IMR-90 (cell line): ENCODE data around the gene KLHL30. TPM values are rescaled to one million over a fixed set of nuclear protein-coding genes. Genes with fewer than 3 reads are reported as not detected.

Experiments
- ATAC-seq: fragments of 200-7000 bp; cut with Tn5 transposase; 2 replicates; pipeline ENCODE4 v1.9.1; 2020; ENCODE audit warnings: low read depth, mild to moderate bottlenecking, moderate library complexity
- BruUV-seq: library from RNA; stranded (reverse); fragments of 400-500 nt; replicated peaks from 2 replicates; lab custom pipeline; 2021; lab: Mats Ljungman, UMichigan
- CTCF ChIA-PET: fragments of 300-600 bp; formaldehyde crosslinking; extraction: SDS; loops from one replicate; lab custom pipeline; 2021; ENCODE audit warnings: antibody characterized with exemption; lab: Yijun Ruan, JAX
- POLR2A ChIA-PET: fragments of 300-600 bp; sonication (Branson Sonifier 250); formaldehyde crosslinking; loops from one replicate; lab custom pipeline; 2022; ENCODE audit warnings: antibody characterized with exemption; ENCODE audit not compliant: unreplicated experiment; lab: Charles Lee
- DNase-seq: peaks from one replicate; pipeline ENCODE4 v3.0.0; 2013
- H2AFZ ChIP-seq: replicated peaks from 2 replicates; pipeline ENCODE3; 2013; ENCODE audit warnings: low read length, mild to moderate bottlenecking; ENCODE audit not compliant: poor library complexity
- H2AK5ac ChIP-seq: 2 replicates; pipeline ENCODE4 v1.6.1; 2013; ENCODE audit warnings: low read depth, low read length, inconsistent platforms
- H2AK9ac ChIP-seq: replicated peaks from 2 replicates; pipeline ENCODE3; 2013; ENCODE audit warnings: mild to moderate bottlenecking, low read depth, low read length, moderate library complexity; ENCODE audit not compliant: poor library complexity
- H2BK120ac ChIP-seq: 2 replicates; pipeline ENCODE4 v1.6.1; 2013; ENCODE audit warnings: low read depth, low read length, inconsistent platforms
- H2BK15ac ChIP-seq: 3 replicates; pipeline ENCODE4 v1.6.1; 2013; ENCODE audit warnings: low read depth, low read length, inconsistent platforms
- H2BK20ac ChIP-seq: 2 replicates; pipeline ENCODE4 v1.6.1; 2013; ENCODE audit warnings: low read depth, mild to moderate bottlenecking, inconsistent platforms, low read length, moderate library complexity
- H2BK5ac ChIP-seq: 2 replicates; pipeline ENCODE4 v1.6.1; 2013; ENCODE audit warnings: mild to moderate bottlenecking, low read depth, low read length, inconsistent platforms; ENCODE audit not compliant: poor library complexity, severe bottlenecking
- H3K14ac ChIP-seq: replicated peaks from 2 replicates; pipeline ENCODE4 v1.6.1; 2013; ENCODE audit warnings: low read depth, low read length, inconsistent platforms
- H3K18ac ChIP-seq: 2 replicates; pipeline ENCODE4 v1.6.1; 2013; ENCODE audit warnings: low read depth, low read length, control low read depth
- H3K23ac ChIP-seq: 2 replicates; pipeline ENCODE4 v1.6.1; 2013; ENCODE audit warnings: low read depth, low read length, inconsistent platforms
- H3K27ac ChIP-seq: 2 replicates; pipeline ENCODE4 v1.5.1; 2013; ENCODE audit warnings: mild to moderate bottlenecking, control low read depth, low read length; ENCODE audit not compliant: insufficient read depth
- H3K27me3 ChIP-seq: 2 replicates; pipeline ENCODE4 v1.6.1; 2013; ENCODE audit warnings: low read length; ENCODE audit not compliant: control insufficient read depth, insufficient read depth
- H3K36me3 ChIP-seq: 2 replicates; pipeline ENCODE4 v1.6.1; 2013; ENCODE audit warnings: low read length, mixed read lengths; ENCODE audit not compliant: control insufficient read depth, insufficient read depth
- H3K4ac ChIP-seq: 2 replicates; pipeline ENCODE4 v1.6.1; 2013; ENCODE audit warnings: low read depth, low read length, inconsistent platforms
- H3K4me1 ChIP-seq: 2 replicates; pipeline ENCODE4 v1.6.1; 2013; ENCODE audit warnings: low read length, mixed read lengths; ENCODE audit not compliant: control insufficient read depth, insufficient read depth
- H3K4me2 ChIP-seq: 2 replicates; pipeline ENCODE4 v1.6.1; 2013; ENCODE audit warnings: low read depth, mild to moderate bottlenecking, control low read depth, low read length, moderate library complexity
- H3K4me3 ChIP-seq: 2 replicates; pipeline ENCODE4 v1.5.1; 2013; ENCODE audit warnings: low read depth, mild to moderate bottlenecking, control low read depth, low read length, moderate library complexity; ENCODE audit not compliant: insufficient read depth
- H3K56ac ChIP-seq: 2 replicates; pipeline ENCODE4 v1.6.1; 2013; ENCODE audit warnings: low read length, inconsistent platforms; ENCODE audit not compliant: insufficient read depth; ENCODE audit errors: extremely low read depth
- H3K79me1 ChIP-seq, 2 experiments: 2 replicates each; pipeline ENCODE4 v1.6.1; 2013; ENCODE audit warnings: low read length in 2 of 2, inconsistent platforms in 1 of 2, low read depth in 1 of 2
- H3K9ac ChIP-seq: 2 replicates; pipeline ENCODE4 v1.6.1; 2013; ENCODE audit warnings: low read depth, low read length, control low read depth
- H3K9me1 ChIP-seq: 2 replicates; pipeline ENCODE4 v1.6.1; 2013; ENCODE audit warnings: low read length, inconsistent platforms; ENCODE audit not compliant: insufficient read depth
- H3K9me3 ChIP-seq: 2 replicates; pipeline ENCODE4 v1.6.1; 2013; ENCODE audit warnings: low read length; ENCODE audit not compliant: control insufficient read depth, insufficient read depth
- H4K20me1 ChIP-seq: 2 replicates; pipeline ENCODE4 v1.6.1; 2013; ENCODE audit warnings: low read length, inconsistent platforms; ENCODE audit not compliant: insufficient read depth
- H4K5ac ChIP-seq: 2 replicates; pipeline ENCODE4 v1.6.1; 2013; ENCODE audit warnings: mild to moderate bottlenecking, low read depth, low read length, control low read depth
- H4K8ac ChIP-seq, 2 experiments: 2 replicates each; pipeline ENCODE4 v1.6.1; 2013; ENCODE audit warnings: low read depth in 2 of 2, low read length in 2 of 2, control low read depth in 1 of 2, inconsistent platforms in 1 of 2
- H4K91ac ChIP-seq: 2 replicates; pipeline ENCODE4 v1.6.1; 2013; ENCODE audit warnings: low read depth, low read length, inconsistent platforms; ENCODE audit not compliant: insufficient read depth
- BHLHE40 ChIP-seq: fragments of 150-350 bp; IDR thresholded peaks from 2 replicates; pipeline ENCODE4 v1.6.1; 2016; ENCODE audit warnings: mild to moderate bottlenecking, low read depth, low read length
- CEBPB ChIP-seq: IDR thresholded peaks from 2 replicates; pipeline ENCODE4 v1.6.1; 2012; ENCODE audit warnings: low read depth, low read length, improper control_type of control experiment
- CHD1 ChIP-seq: IDR thresholded peaks from 2 replicates; pipeline ENCODE4 v1.6.1; 2012; ENCODE audit warnings: low read depth, low read length, improper control_type of control experiment
- CTCF ChIP-seq: conservative IDR thresholded peaks from 2 replicates; pipeline ENCODE4 v1.5.1; 2012; ENCODE audit warnings: mild to moderate bottlenecking, low read depth, low read length, improper control_type of control experiment
- ELK1 ChIP-seq: fragments of 150-350 bp; IDR thresholded peaks from 2 replicates; pipeline ENCODE4 v1.6.1; 2016; ENCODE audit warnings: low read depth, mild to moderate bottlenecking, low read length, moderate library complexity, borderline replicate concordance
- FOS ChIP-seq: fragments of 150-350 bp; IDR thresholded peaks from 2 replicates; pipeline ENCODE4 v1.6.1; 2016; ENCODE audit warnings: low read depth, low read length
- MAFK ChIP-seq: IDR thresholded peaks from 2 replicates; pipeline ENCODE4 v1.6.1; 2012; ENCODE audit warnings: low read depth, low read length, improper control_type of control experiment
- MAZ ChIP-seq: IDR thresholded peaks from 2 replicates; pipeline ENCODE4 v1.6.1; 2012; ENCODE audit warnings: low read depth, mild to moderate bottlenecking, low read length, improper control_type of control experiment, moderate library complexity, borderline replicate concordance
- MXI1 ChIP-seq: IDR thresholded peaks from 2 replicates; pipeline ENCODE4 v1.6.1; 2012; ENCODE audit warnings: low read depth, mild to moderate bottlenecking, low read length, moderate library complexity, borderline replicate concordance
- NFE2L2 ChIP-seq: fragments of 150-350 bp; IDR thresholded peaks from 2 replicates; pipeline ENCODE4 v1.6.1; 2016; ENCODE audit warnings: low read depth, mild to moderate bottlenecking, low read length
- POLR2A ChIP-seq: IDR thresholded peaks from 2 replicates; pipeline ENCODE4 v1.6.1; 2012; ENCODE audit warnings: mild to moderate bottlenecking, low read depth, low read length
- RAD21 ChIP-seq: IDR thresholded peaks from 2 replicates; pipeline ENCODE4 v1.6.1; 2012; ENCODE audit warnings: low read length, improper control_type of control experiment
- RCOR1 ChIP-seq: IDR thresholded peaks from 2 replicates; pipeline ENCODE4 v1.6.1; 2012; ENCODE audit warnings: mild to moderate bottlenecking, low read length, improper control_type of control experiment; ENCODE audit not compliant: insufficient replicate concordance
- RFX5 ChIP-seq: IDR thresholded peaks from 2 replicates; pipeline ENCODE4 v1.8.0; 2012; ENCODE audit warnings: low read depth, mild to moderate bottlenecking, low read length, moderate library complexity
- SMC3 ChIP-seq: fragments of 150-350 bp; IDR thresholded peaks from 2 replicates; pipeline ENCODE4 v1.6.1; 2016; ENCODE audit warnings: low read depth, mild to moderate bottlenecking, antibody characterized with exemption, low read length, moderate library complexity
- USF2 ChIP-seq: fragments of 150-350 bp; IDR thresholded peaks from 2 replicates; pipeline ENCODE4 v1.6.1; 2017; ENCODE audit warnings: mild to moderate bottlenecking, antibody characterized with exemption, low read length, low read depth
- WGBS, 2 experiments: methylation state at CpG; one replicate each; pipeline versions ENCODE4 v1.1.5 to v1.1.7; 2013; ENCODE audit warnings: missing lambda C conversion rate in 2 of 2; ENCODE audit not compliant: insufficient read length in 1 of 2; ENCODE audit errors: extremely low coverage in 2 of 2; 5-methylcytosine and 5-hydroxymethylcytosine counted together
- dilution Hi-C: fragments of 300-500 bp; cut with HindIII; formaldehyde crosslinking; loops from one replicate; pipeline ENCODE4 v1.14.3; 2018; ENCODE audit warnings: low sequenced_read_pairs; ENCODE audit not compliant: unreplicated experiment
- in situ Hi-C: fragments of 300-500 bp; cut with MboI; formaldehyde crosslinking; loops from 3 replicates; pipeline ENCODE4 v1.14.3; 2019; ENCODE audit warnings: low sequenced_read_pairs, inconsistent platforms, mixed read lengths
- intact Hi-C: fragments of 100-400 bp; cut with micrococcal nuclease; formaldehyde crosslinking; loops from 2 replicates; pipeline ENCODE4 v1.10.0; 2022
- polyA plus RNA-seq, 3 experiments: library from polyadenylated mRNA; depleted of rRNA; stranded (reverse); fragments of >200 nt; gene quantifications; 2 replicates each; pipeline ENCODE4 v1.2.3, GENCODE V29; 2012; ENCODE audit warnings: low replicate concordance in 1 of 3
- total RNA-seq: library from RNA; depleted of rRNA; stranded (reverse); fragments of >200 nt; gene quantifications from 2 replicates; pipeline ENCODE4 v1.2.3, GENCODE V29; 2012

Gene KLHL30
- total and polyA plus RNA-seq, 2 of the 4 experiments (the other 2 are of a cell fraction), result under 0.01 to 0.03 TPM

- no peak overlapping the region for H2AK9ac ChIP-seq
- H3K4me2 ChIP-seq, result no peak overlapping the region
- no peak overlapping the region for H3K56ac ChIP-seq
- no peak overlapping the region for H2AK5ac ChIP-seq
- dilution Hi-C loops (no loop called here), in situ Hi-C loops (no loop called here), intact Hi-C loops (no loop called here)
- WGBS, 2 experiments, result 91% methylated on average over 16 of the region's 21 CpGs; no CpG with 5 or more reads in 1 of the 2 experiments
- H4K20me1 ChIP-seq, result no peaks in the 10 kb centered on the region
- no peak overlapping the region for H3K18ac ChIP-seq
- H2BK5ac ChIP-seq, result no peak overlapping the region
- no peak overlapping the region for H4K91ac ChIP-seq
- no peak overlapping the region for H3K4ac ChIP-seq
- CTCF ChIA-PET, result no interaction called here
- BruUV-seq, result no TSS peak
- no peak overlapping the region for H3K27ac ChIP-seq
- no peak for DNase-seq
- no peak overlapping the region for H3K14ac ChIP-seq
- no peaks in the 10 kb centered on the region for H3K9me3 ChIP-seq
- POLR2A ChIA-PET, result no interaction called here
- H2BK15ac ChIP-seq, result no peak overlapping the region
- H3K23ac ChIP-seq, result no peak overlapping the region
- no peak for TF ChIP-seq CTCF
- TF ChIP-seq BHLHE40, result no peak
- TF ChIP-seq MXI1, result no peak
- TF ChIP-seq USF2, result no peak
- no peak for TF ChIP-seq RCOR1
- TF ChIP-seq CHD1, result no peak
- TF ChIP-seq SMC3, result no peak
- no peak for TF ChIP-seq RFX5
- TF ChIP-seq MAFK, result no peak
- TF ChIP-seq NFE2L2, result no peak
- no peak for TF ChIP-seq ELK1
- TF ChIP-seq CEBPB, result no peak
- no peak for TF ChIP-seq RAD21
- no peak for TF ChIP-seq MAZ
- TF ChIP-seq POLR2A, result no peak
- TF ChIP-seq FOS, result no peak
- H2BK20ac ChIP-seq, result no peak overlapping the region
- H3K36me3 ChIP-seq, result no peaks in the 10 kb centered on the region
- H2BK120ac ChIP-seq, result no peak overlapping the region
- ATAC-seq, result no peak
- no peak overlapping the region for H2AFZ ChIP-seq
- no peak overlapping the region for H3K9ac ChIP-seq
- H3K79me1 ChIP-seq, result no peaks in the 10 kb centered on the region
- no peak overlapping the region for H4K8ac ChIP-seq
- H3K4me1 ChIP-seq, result no peaks in the 10 kb centered on the region
- H3K9me1 ChIP-seq, result no peaks in the 10 kb centered on the region
- no peaks in the 10 kb centered on the region; the same call in 1 of the 2 replicates for H3K27me3 ChIP-seq
- H4K5ac ChIP-seq, result no peak overlapping the region
- H3K4me3 ChIP-seq, result no peak overlapping the region
These were observed 33.6 kb upstream of the KLHL30 start for GRCh38 chr2:238104691-238105371.
